ENCODE results near the gene NUMBL.

Gene NUMBL

DNA sequence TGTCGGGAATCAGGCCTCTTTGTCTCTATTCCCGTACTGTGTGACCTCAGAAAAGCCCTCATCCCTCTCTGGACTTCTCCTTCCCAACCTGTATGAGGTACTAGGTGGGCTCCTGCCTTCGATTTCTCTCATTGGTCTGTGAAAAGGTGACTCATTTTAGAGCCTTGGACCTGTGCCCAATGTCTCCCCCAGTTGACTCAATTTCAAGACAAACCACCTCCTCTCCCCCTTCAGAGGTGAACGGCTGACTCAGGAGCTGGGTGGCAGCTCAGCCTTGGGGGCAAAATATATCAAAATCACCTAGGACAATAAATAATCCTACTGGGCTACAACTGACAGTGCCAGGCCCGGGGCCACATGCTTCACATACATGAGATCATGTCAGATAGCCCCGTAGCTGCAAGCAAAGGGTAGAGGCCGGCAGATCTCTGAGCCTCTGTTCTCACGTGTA, 25.6 kb upstream of the NUMBL start:
- peak; percentile 70 for DNase-seq

- peak; percentile 97 for DNase-seq
Observed at GRCh38 chr19:40714441-40715299, 24.2 kb upstream of the NUMBL start.

- DNase-seq: no peak
Observed at GRCh38 chr19:40713939-40714338, 23.5 kb upstream of the NUMBL start.

DNA sequence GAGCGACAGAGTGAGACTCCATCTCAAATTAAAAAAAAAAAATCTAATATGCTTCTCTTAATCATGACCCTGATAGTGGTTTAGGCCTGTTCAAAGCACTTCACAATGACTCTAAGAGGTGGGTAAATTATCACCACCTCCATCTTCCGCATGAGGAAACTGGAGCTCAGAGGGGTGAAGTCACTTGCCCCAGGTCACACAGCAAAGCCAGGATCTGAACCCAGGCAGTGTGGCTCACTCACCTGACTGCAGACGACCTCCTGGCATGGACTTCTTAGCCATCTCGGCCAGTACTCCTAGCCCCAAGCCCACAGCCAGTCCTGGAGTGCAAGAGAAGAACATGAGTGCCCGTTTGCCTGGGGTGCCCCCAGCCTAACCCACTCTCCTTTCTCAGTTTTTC, 19.4 kb upstream of the NUMBL start:
- no peak for DNase-seq

- no peak for DNase-seq
Observed at GRCh38 chr19:40707615-40708014, 17.2 kb upstream of the NUMBL start.

DNA sequence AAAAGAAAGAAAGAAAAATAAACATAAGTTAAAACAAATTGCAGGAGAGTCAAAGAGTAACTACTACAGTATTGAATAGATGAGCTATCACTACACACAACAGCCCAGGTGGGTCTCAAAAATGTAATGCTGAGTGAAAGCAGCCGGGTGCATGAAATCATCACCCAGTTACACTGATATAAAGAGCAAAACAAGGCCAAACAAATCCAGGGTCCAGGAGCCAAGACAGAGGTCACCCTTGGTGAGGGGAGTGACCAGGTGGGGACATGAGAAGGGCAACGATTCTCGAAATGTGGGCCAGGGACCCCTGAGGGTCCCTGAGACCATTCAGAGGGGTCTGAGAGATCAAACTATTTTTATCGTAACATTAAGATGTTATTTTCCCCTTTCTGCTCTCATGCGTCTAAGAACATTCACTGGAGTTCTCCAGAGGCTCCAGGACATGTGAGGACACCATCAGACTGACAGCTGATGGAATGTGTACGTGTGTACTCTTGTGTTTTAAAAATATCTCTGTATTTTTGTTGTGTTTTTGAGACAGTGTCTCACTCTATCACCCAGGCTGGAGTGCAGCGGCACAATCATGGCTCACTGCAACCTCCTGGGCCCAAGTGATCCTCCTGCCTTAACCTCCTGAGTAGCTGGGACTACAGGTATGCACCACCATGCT, 15.6 kb upstream of the NUMBL start:
- no peak for DNase-seq

- no peak for DNase-seq
Observed at GRCh38 chr19:40705362-40705651, 14.9 kb upstream of the NUMBL start.

DNA sequence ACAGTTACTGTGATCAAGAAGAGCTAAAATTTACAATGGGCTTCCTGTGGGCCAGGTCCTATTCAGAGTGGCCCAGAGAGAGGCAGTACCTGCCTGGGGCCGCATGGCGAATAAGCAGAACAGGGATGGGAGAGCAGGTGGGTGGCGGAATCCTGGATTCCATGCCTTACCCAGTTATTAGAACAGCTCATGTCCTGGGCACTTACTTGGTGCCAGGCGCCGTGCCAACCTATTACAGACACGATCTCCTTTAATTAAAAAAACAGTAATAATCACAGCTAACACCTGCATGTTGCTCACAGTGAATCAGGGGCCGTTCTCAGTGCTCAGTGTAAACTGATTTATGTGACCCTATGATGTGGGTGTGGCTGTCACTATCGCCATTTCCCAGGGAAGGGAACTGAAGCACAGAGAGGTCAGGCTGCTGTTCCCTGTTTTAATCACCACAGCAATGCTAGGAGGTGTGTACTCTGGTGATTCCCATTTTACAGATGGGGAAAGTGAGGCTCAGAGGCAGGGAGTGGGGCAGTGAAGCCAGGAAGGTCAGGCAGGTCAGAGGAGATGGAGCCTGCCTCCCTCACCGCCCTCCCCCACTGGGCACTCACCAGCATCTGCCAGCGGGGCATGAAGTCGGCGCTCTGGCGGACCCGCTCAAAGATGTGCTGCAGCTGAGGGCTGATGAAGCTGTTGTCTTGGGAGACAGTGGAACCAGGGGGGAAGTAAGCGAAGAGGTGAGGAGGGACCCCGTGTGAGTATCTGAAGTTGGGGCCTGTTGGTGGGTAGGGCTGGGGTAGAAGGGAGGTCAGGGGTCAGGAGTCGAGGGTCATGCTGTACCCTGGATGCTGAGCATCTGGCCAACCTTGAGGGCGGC, 14.3 kb upstream of the NUMBL start:
- no peak for DNase-seq

DNA sequence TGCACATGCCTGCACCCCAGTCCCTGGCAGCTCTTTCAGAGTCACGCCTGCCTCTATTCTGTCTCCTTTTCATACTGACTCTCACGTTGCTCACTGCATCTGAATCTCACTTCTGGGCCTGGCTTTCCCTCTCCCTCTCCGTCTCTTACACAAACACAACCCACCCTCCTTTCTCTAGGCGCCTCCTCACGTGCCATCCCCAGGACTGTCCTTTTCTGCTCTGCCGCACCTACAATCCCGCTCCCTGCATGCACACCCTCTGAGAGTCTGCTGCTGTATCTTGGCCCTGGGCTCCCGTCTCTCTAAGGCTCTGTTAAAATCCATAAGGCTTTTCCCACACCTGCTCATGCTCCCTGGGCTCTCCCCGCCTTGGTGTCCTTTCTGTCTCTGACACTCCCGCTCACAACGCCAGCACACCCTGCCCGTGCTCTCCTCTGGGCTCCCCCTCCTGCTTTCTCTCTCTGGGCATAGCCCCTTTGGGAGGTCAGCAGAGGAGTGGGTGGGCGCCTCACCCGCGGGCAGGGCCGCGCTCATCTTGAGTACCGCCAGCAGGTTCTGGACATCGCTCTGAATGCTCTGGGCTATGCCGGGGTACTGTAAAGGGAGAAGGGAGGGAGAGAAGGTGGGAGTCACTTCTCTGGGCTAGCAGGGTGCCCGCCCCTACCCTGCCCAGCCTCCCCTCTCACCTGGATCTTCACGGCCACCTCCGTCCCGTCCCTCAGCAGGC, 12.7 kb upstream of the NUMBL start:
- no peak for DNase-seq

GRCh38 chr19:40702337-40703012, 12.0 kb upstream of the NUMBL start:
- no peak for DNase-seq

GRCh38 chr19:40701758-40702157, 11.3 kb upstream of the NUMBL start:
- DNase-seq: no peak

DNA sequence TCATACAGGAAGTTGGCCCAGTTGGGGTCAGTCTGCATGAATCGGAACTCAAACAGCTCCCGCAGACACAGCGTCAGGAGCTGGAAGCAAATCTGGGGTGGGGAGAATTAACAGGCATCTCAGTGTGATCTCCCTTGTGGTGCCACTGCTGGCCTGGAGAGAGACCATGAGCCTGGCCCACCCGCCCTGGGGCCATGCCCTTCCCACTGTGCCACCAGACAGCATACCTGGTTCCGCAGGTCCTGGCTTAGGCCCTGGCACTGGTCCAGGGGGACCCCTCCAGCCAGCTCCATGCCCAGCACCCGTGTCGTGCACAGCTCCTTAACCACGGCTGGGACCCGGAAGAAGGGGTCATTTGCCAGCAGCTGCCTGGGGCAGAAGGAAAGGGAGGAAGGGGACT, 9.6 kb upstream of the NUMBL start:
- no peak for DNase-seq

GRCh38 chr19:40697007-40697406, 6.6 kb upstream of the NUMBL start:
- no peak for DNase-seq

- no peak for DNase-seq
Observed at GRCh38 chr19:40695881-40696280, 5.4 kb upstream of the NUMBL start.

DNA sequence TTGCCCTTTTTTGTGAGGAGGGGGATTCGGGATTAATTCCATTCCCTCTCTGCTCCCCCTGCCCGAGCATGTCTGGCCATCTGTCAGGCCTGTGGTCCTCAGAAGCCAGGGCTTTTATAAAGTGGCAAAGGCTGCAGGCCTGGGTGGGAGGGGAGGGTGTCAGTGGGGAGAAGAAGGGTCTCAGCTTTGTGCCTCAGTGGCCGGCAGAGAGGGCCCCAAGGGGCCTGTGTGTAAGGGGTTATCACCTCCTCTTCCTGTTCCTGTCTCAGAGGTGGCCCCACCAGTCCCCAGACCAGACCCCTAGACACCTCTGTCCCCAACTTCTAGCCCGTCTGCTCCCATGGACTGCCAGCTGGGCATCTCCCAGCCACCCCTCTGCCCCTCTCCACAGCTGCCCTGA, 3.4 kb upstream of the NUMBL start:
- DNase-seq: no peak

DNA sequence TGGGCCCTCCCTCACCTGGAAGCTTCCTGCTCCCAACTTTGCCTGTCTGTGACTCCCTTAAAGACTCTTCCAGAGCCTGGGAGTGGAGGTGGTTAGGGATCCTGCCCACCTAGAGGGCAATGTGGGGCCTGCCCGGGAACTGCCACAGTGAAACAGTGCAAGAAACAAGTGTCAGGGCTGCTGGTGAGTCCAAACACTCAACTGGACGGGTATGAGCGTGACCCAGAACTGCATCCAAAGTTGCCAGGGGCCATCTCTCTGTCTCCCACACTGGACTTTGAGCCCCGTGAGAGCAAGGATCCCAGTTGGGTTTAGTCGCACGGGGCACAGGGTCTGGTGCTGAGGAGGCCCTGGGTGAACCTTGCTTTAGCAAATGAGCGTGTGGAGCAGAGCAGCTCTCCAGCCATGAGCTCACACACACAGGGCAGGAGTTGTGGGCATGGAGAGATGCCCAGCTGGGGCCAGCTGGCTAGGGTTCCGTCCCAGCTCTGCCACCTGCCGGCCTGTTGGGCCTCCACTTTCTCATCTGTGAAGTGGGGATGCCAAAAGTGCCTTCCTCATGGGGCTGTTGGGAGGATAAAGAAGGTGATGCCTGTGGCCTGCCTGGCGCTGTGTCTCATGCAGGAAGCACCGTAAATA, 2.8 kb upstream of the NUMBL start:
- DNase-seq: no peak

DNA sequence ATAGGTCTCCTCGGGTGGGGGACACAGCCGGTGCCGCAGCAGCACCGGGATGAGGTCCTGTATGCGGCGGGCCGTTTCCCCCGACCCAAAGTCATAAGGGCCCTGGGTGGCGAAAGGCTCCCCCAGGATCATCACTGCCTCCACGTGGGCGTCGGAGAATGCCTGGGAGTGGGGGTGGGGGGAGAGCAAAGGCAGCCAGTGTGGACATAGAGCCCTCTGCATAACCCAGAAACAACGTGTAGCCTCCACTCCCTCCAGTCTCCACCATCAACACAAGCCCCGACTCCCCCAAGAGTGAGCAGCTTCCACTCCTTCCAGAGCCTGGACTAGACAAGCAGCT, 1.7 kb upstream of the NUMBL start:
- DNase-seq: no peak

- DNase-seq: no peak
Observed at GRCh38 chr19:40691421-40692211, 1.2 kb upstream of the NUMBL start.

- DNase-seq: peak; percentile 88
Observed at GRCh38 chr19:40690693-40691420, 406 bp upstream of the NUMBL start.

GRCh38 chr19:40689339-40690049, 957 bp downstream of the NUMBL start:
- DNase-seq: peak; percentile 42
